ENCODE results near the gene LMAN2.

The LMAN2 gene

GRCh38 chr5:177386542-177386941, 35.1 kb upstream of the LMAN2 start:
- Histone ChIP-seq H3K4me3 (ENCODE audit: control insufficient read depth in 1 of 7, extremely low read depth in 1 of 7, insufficient read depth in 4 of 7, low read depth in 2 of 7, low read length in 6 of 7) (no peak overlapping the region), H3K4me1 (ENCODE audit: control extremely low read depth in 1 of 4, control insufficient read depth in 4 of 4, insufficient read depth in 4 of 4, low read length in 3 of 4) (peaks cover 0 to 45% (median 34%) of the 10 kb centered on the region in 4 experiments), H3K36me3 (ENCODE audit: control insufficient read depth in 4 of 4, insufficient read depth in 4 of 4, low read length in 3 of 4) (no peaks in the 10 kb centered on the region), H3K9me3 (ENCODE audit: control extremely low read depth in 1 of 5, control insufficient read depth in 4 of 5, insufficient read depth in 2 of 5, low read depth in 1 of 5, low read length in 4 of 5) (no peaks in the 10 kb centered on the region), H3K27ac (ENCODE audit: insufficient read depth in 1 of 2, low read depth in 1 of 2, low read length in 2 of 2, poor library complexity in 1 of 2, severe bottlenecking in 2 of 2) (no peak overlapping the region), H3K27me3 (replicated peaks in 2 of 5; ENCODE audit: control insufficient read depth in 4 of 5, insufficient read depth in 5 of 5, low read length in 4 of 5) (no peaks in the 10 kb centered on the region)
- DNase-seq = no peak
- 87% methylated on average over 8 of the region's 8 CpGs for WGBS (ENCODE audit: insufficient coverage)
- POLR2A ChIA-PET = no interaction called here
- CTCF ChIA-PET = interaction anchor here (0.6 to 14.2 kb wide), 8 partner anchors 11 to 274 kb away, joined by 3 to 265 read pairs (median 4); partner anchors contain the start of genes PFN3 and PRR7

- Histone ChIP-seq H3K4me1 (ENCODE audit: control extremely low read depth in 1 of 4, control insufficient read depth in 4 of 4, insufficient read depth in 4 of 4, low read length in 3 of 4) (peaks cover 0 to 37% (median 26%) of the 10 kb centered on the region in 4 experiments), H3K4me3 (ENCODE audit: control insufficient read depth in 1 of 7, extremely low read depth in 1 of 7, insufficient read depth in 4 of 7, low read depth in 2 of 7, low read length in 6 of 7) (no peak overlapping the region), H3K36me3 (ENCODE audit: control insufficient read depth in 4 of 4, insufficient read depth in 4 of 4, low read length in 3 of 4) (no peaks in the 10 kb centered on the region), H3K9me3 (ENCODE audit: control extremely low read depth in 1 of 5, control insufficient read depth in 4 of 5, insufficient read depth in 2 of 5, low read depth in 1 of 5, low read length in 4 of 5) (no peaks in the 10 kb centered on the region), H3K27me3 (replicated peaks in 2 of 5; ENCODE audit: control insufficient read depth in 4 of 5, insufficient read depth in 5 of 5, low read length in 4 of 5) (no peaks in the 10 kb centered on the region), H3K27ac (ENCODE audit: insufficient read depth in 1 of 2, low read depth in 1 of 2, low read length in 2 of 2, poor library complexity in 1 of 2, severe bottlenecking in 2 of 2) (no peak overlapping the region)
- POLR2A ChIA-PET = no interaction called here
- DNase-seq = no peak
- 35% methylated on average over 11 of the region's 11 CpGs for WGBS (ENCODE audit: insufficient coverage)
- CTCF ChIA-PET = interaction anchor here (0.8 to 14.2 kb wide), 8 partner anchors 12 to 273 kb away, joined by 3 to 265 read pairs (median 4); partner anchors contain the start of genes PFN3 and PRR7
These were observed 34.3 kb upstream of the LMAN2 start for GRCh38 chr5:177385720-177386119.

- H3K36me3 ChIP-seq (ENCODE audit: control insufficient read depth in 4 of 4, insufficient read depth in 4 of 4, low read length in 3 of 4) = no peaks in the 10 kb centered on the region
- DNase-seq = no peak
- no peak within 1 kb of the TSS for H3K27ac ChIP-seq (ENCODE audit: insufficient read depth in 1 of 2, low read depth in 1 of 2, low read length in 2 of 2, poor library complexity in 1 of 2, severe bottlenecking in 2 of 2)
- POLR2A ChIA-PET = interaction anchor here (1.1 kb wide), 1 partner anchor 71 kb away, joined by 4 read pairs; no protein-coding TSS in a partner anchor
- no peaks in the 10 kb centered on the region for H3K27me3 ChIP-seq (replicated peaks in 2 of 5; ENCODE audit: control insufficient read depth in 4 of 5, insufficient read depth in 5 of 5, low read length in 4 of 5)
- H3K4me1 ChIP-seq (ENCODE audit: control extremely low read depth in 1 of 4, control insufficient read depth in 4 of 4, insufficient read depth in 4 of 4, low read length in 3 of 4) = peaks cover 5 to 36% (median 27%) of the 10 kb centered on the region in 4 experiments
- 96% methylated on average over 4 of the region's 4 CpGs for WGBS (ENCODE audit: insufficient coverage)
- H3K4me3 ChIP-seq (ENCODE audit: control insufficient read depth in 1 of 7, extremely low read depth in 1 of 7, insufficient read depth in 4 of 7, low read depth in 2 of 7, low read length in 6 of 7) = no peak within 1 kb of the TSS
- no peaks in the 10 kb centered on the region for H3K9me3 ChIP-seq (ENCODE audit: control extremely low read depth in 1 of 5, control insufficient read depth in 4 of 5, insufficient read depth in 2 of 5, low read depth in 1 of 5, low read length in 4 of 5)
- CTCF ChIA-PET = interaction anchor here (0.8 to 14.2 kb wide), 14 partner anchors 8 to 124 kb away, joined by 3 to 265 read pairs (median 10); partner anchors contain the start of gene PRR7
These were observed 32.7 kb upstream of the LMAN2 start, which contains the start of gene SLC34A1 for GRCh38 chr5:177384134-177384533. TSS of gene SLC34A1 (plus strand) at chr5:177384434. CDS start at chr5:177385742, 1,308 bp downstream.

- CTCF ChIA-PET = interaction anchor here (0.8 to 14.2 kb wide), 27 partner anchors 9 to 271 kb away, joined by 3 to 265 read pairs (median 4); partner anchors contain the start of genes PDLIM7 and PRR7
- Histone ChIP-seq H3K36me3 (ENCODE audit: control insufficient read depth in 4 of 4, insufficient read depth in 4 of 4, low read length in 3 of 4) (no peaks in the 10 kb centered on the region), H3K27ac (ENCODE audit: insufficient read depth in 1 of 2, low read depth in 1 of 2, low read length in 2 of 2, poor library complexity in 1 of 2, severe bottlenecking in 2 of 2) (no peak overlapping the region), H3K9me3 (ENCODE audit: control extremely low read depth in 1 of 5, control insufficient read depth in 4 of 5, insufficient read depth in 2 of 5, low read depth in 1 of 5, low read length in 4 of 5) (no peaks in the 10 kb centered on the region), H3K27me3 (replicated peaks in 2 of 5; ENCODE audit: control insufficient read depth in 4 of 5, insufficient read depth in 5 of 5, low read length in 4 of 5) (no peaks in the 10 kb centered on the region), H3K4me1 (ENCODE audit: control extremely low read depth in 1 of 4, control insufficient read depth in 4 of 4, insufficient read depth in 4 of 4, low read length in 3 of 4) (peaks cover 5 to 35% (median 28%) of the 10 kb centered on the region in 4 experiments), H3K4me3 (ENCODE audit: control insufficient read depth in 1 of 7, extremely low read depth in 1 of 7, insufficient read depth in 4 of 7, low read depth in 2 of 7, low read length in 6 of 7) (no peak overlapping the region)
- POLR2A ChIA-PET = no interaction called here
- 97% methylated on average over 5 of the region's 9 CpGs for WGBS (ENCODE audit: insufficient coverage)
- no peak for DNase-seq
These were observed 31.7 kb upstream of the LMAN2 start for GRCh38 chr5:177383181-177383580.

GRCh38 chr5:177382423-177383029, 31.1 kb upstream of the LMAN2 start:
- WGBS (ENCODE audit: insufficient coverage) = 14% methylated on average over 9 of the region's 11 CpGs
- no peaks in the 10 kb centered on the region for H3K9me3 ChIP-seq (ENCODE audit: control extremely low read depth in 1 of 5, control insufficient read depth in 4 of 5, insufficient read depth in 2 of 5, low read depth in 1 of 5, low read length in 4 of 5)
- DNase-seq = peak; percentile 69 to 78 (median 76)
- H3K27ac ChIP-seq (ENCODE audit: insufficient read depth in 1 of 2, low read depth in 1 of 2, low read length in 2 of 2, poor library complexity in 1 of 2, severe bottlenecking in 2 of 2) = no peak overlapping the region
- ChIA-PET POLR2A (no interaction called here), CTCF (interaction anchor here (0.7 to 14.2 kb wide), 27 partner anchors 9 to 270 kb away, joined by 3 to 265 read pairs (median 4); partner anchors contain the start of genes PDLIM7 and PRR7)
- H3K36me3 ChIP-seq (ENCODE audit: control insufficient read depth in 4 of 4, insufficient read depth in 4 of 4, low read length in 3 of 4) = no peaks in the 10 kb centered on the region
- no peaks in the 10 kb centered on the region for H3K27me3 ChIP-seq (replicated peaks in 2 of 5; ENCODE audit: control insufficient read depth in 4 of 5, insufficient read depth in 5 of 5, low read length in 4 of 5)
- no peak overlapping the region for H3K4me3 ChIP-seq (ENCODE audit: control insufficient read depth in 1 of 7, extremely low read depth in 1 of 7, insufficient read depth in 4 of 7, low read depth in 2 of 7, low read length in 6 of 7)
- H3K4me1 ChIP-seq (ENCODE audit: control extremely low read depth in 1 of 4, control insufficient read depth in 4 of 4, insufficient read depth in 4 of 4, low read length in 3 of 4) = peaks cover 5 to 35% (median 28%) of the 10 kb centered on the region in 4 experiments

- WGBS (ENCODE audit: insufficient coverage) = 80% methylated on average over 4 of the region's 6 CpGs
- H3K4me1 ChIP-seq (ENCODE audit: control extremely low read depth in 1 of 4, control insufficient read depth in 4 of 4, insufficient read depth in 4 of 4, low read length in 3 of 4) = peaks cover 5 to 28% (median 22%) of the 10 kb centered on the region in 4 experiments
- ChIA-PET CTCF (interaction anchor here (1.4 to 8.6 kb wide), 5 partner anchors 9 to 66 kb away, joined by 3 to 102 read pairs (median 23); no protein-coding TSS in a partner anchor), POLR2A (no interaction called here)
- no peaks in the 10 kb centered on the region for H3K27me3 ChIP-seq (replicated peaks in 2 of 5; ENCODE audit: control insufficient read depth in 4 of 5, insufficient read depth in 5 of 5, low read length in 4 of 5)
- no peaks in the 10 kb centered on the region for H3K36me3 ChIP-seq (ENCODE audit: control insufficient read depth in 4 of 4, insufficient read depth in 4 of 4, low read length in 3 of 4)
- H3K9me3 ChIP-seq (ENCODE audit: control extremely low read depth in 1 of 5, control insufficient read depth in 4 of 5, insufficient read depth in 2 of 5, low read depth in 1 of 5, low read length in 4 of 5) = no peaks in the 10 kb centered on the region
- H3K27ac ChIP-seq (ENCODE audit: insufficient read depth in 1 of 2, low read depth in 1 of 2, low read length in 2 of 2, poor library complexity in 1 of 2, severe bottlenecking in 2 of 2) = no peak overlapping the region
- no peak overlapping the region for H3K4me3 ChIP-seq (ENCODE audit: control insufficient read depth in 1 of 7, extremely low read depth in 1 of 7, insufficient read depth in 4 of 7, low read depth in 2 of 7, low read length in 6 of 7)
- no peak for DNase-seq
These were observed 29.3 kb upstream of the LMAN2 start for GRCh38 chr5:177380805-177381126.
